ENCODE results near the gene COL6A3.

The COL6A3 gene

GRCh38 chr2:237444071-237444470 is 30.1 kb upstream of the COL6A3 start:
- no peak overlapping the region for H3K4me3 ChIP-seq (ENCODE audit: control insufficient read depth in 1 of 7, extremely low read depth in 1 of 7, insufficient read depth in 4 of 7, low read depth in 2 of 7, low read length in 6 of 7)
- H3K36me3 ChIP-seq (ENCODE audit: control insufficient read depth in 4 of 4, insufficient read depth in 4 of 4, low read length in 3 of 4) = no peaks in the 10 kb centered on the region
- POLR2A ChIA-PET = interaction anchor here (0.6 kb wide), 1 partner anchor 845 kb away, joined by 3 read pairs; no protein-coding TSS in a partner anchor
- H3K27me3 ChIP-seq (replicated peaks in 2 of 5; ENCODE audit: control insufficient read depth in 4 of 5, insufficient read depth in 5 of 5, low read length in 4 of 5) = no peaks in the 10 kb centered on the region
- H3K27ac ChIP-seq (ENCODE audit: insufficient read depth in 1 of 2, low read depth in 1 of 2, low read length in 2 of 2, poor library complexity in 1 of 2, severe bottlenecking in 2 of 2) = no peak overlapping the region
- peaks cover 0 to 3% (median 0%) of the 10 kb centered on the region in 5 experiments for H3K9me3 ChIP-seq (ENCODE audit: control extremely low read depth in 1 of 5, control insufficient read depth in 4 of 5, insufficient read depth in 2 of 5, low read depth in 1 of 5, low read length in 4 of 5)
- CTCF ChIA-PET = interaction anchor here (0.8 to 1.0 kb wide), 3 partner anchors 10 to 22 kb away, joined by 3 read pairs; no protein-coding TSS in a partner anchor
- 88% methylated on average over 1 of the region's 2 CpGs for WGBS (ENCODE audit: insufficient coverage)
- DNase-seq = no peak
- peaks cover 0 to 13% (median 13%) of the 10 kb centered on the region in 4 experiments for H3K4me1 ChIP-seq (ENCODE audit: control extremely low read depth in 1 of 4, control insufficient read depth in 4 of 4, insufficient read depth in 4 of 4, low read length in 3 of 4)

GRCh38 chr2:237441605-237442274 is 27.8 kb upstream of the COL6A3 start:
- no peaks in the 10 kb centered on the region for H3K27me3 ChIP-seq (replicated peaks in 2 of 5; ENCODE audit: control insufficient read depth in 4 of 5, insufficient read depth in 5 of 5, low read length in 4 of 5)
- ChIA-PET POLR2A (no interaction called here), CTCF (interaction anchor here (0.7 to 1.5 kb wide), 5 partner anchors 9 to 33 kb away, joined by 3 to 11 read pairs (median 3); no protein-coding TSS in a partner anchor)
- H3K27ac ChIP-seq (ENCODE audit: insufficient read depth in 1 of 2, low read depth in 1 of 2, low read length in 2 of 2, poor library complexity in 1 of 2, severe bottlenecking in 2 of 2) = no peak overlapping the region
- WGBS (ENCODE audit: insufficient coverage) = 90% methylated on average over 2 of the region's 2 CpGs
- no peaks in the 10 kb centered on the region for H3K36me3 ChIP-seq (ENCODE audit: control insufficient read depth in 4 of 4, insufficient read depth in 4 of 4, low read length in 3 of 4)
- H3K4me1 ChIP-seq (ENCODE audit: control extremely low read depth in 1 of 4, control insufficient read depth in 4 of 4, insufficient read depth in 4 of 4, low read length in 3 of 4) = peaks cover 0 to 20% (median 18%) of the 10 kb centered on the region in 4 experiments
- no peak overlapping the region for H3K4me3 ChIP-seq (ENCODE audit: control insufficient read depth in 1 of 7, extremely low read depth in 1 of 7, insufficient read depth in 4 of 7, low read depth in 2 of 7, low read length in 6 of 7)
- peaks cover 0 to 3% (median 0%) of the 10 kb centered on the region in 5 experiments for H3K9me3 ChIP-seq (ENCODE audit: control extremely low read depth in 1 of 5, control insufficient read depth in 4 of 5, insufficient read depth in 2 of 5, low read depth in 1 of 5, low read length in 4 of 5)
- DNase-seq = no peak

GRCh38 chr2:237440819-237441281 is 26.9 kb upstream of the COL6A3 start:
- Histone ChIP-seq H3K27ac (ENCODE audit: insufficient read depth in 1 of 2, low read depth in 1 of 2, low read length in 2 of 2, poor library complexity in 1 of 2, severe bottlenecking in 2 of 2) (no peak overlapping the region), H3K9me3 (ENCODE audit: control extremely low read depth in 1 of 5, control insufficient read depth in 4 of 5, insufficient read depth in 2 of 5, low read depth in 1 of 5, low read length in 4 of 5) (peaks cover 0 to 3% (median 0%) of the 10 kb centered on the region in 5 experiments), H3K27me3 (replicated peaks in 2 of 5; ENCODE audit: control insufficient read depth in 4 of 5, insufficient read depth in 5 of 5, low read length in 4 of 5) (no peaks in the 10 kb centered on the region), H3K4me1 (ENCODE audit: control extremely low read depth in 1 of 4, control insufficient read depth in 4 of 4, insufficient read depth in 4 of 4, low read length in 3 of 4) (peaks cover 5 to 25% (median 23%) of the 10 kb centered on the region in 4 experiments), H3K4me3 (ENCODE audit: control insufficient read depth in 1 of 7, extremely low read depth in 1 of 7, insufficient read depth in 4 of 7, low read depth in 2 of 7, low read length in 6 of 7) (no peak overlapping the region), H3K36me3 (ENCODE audit: control insufficient read depth in 4 of 4, insufficient read depth in 4 of 4, low read length in 3 of 4) (no peaks in the 10 kb centered on the region)
- peak in 1 of 3 donors; percentile 15 for DNase-seq
- CTCF ChIA-PET = interaction anchor here (1.5 kb wide), 1 partner anchor 10 kb away, joined by 11 read pairs; no protein-coding TSS in a partner anchor
- POLR2A ChIA-PET = no interaction called here
- 100% methylated on average over 1 of the region's 2 CpGs for WGBS (ENCODE audit: insufficient coverage)

GRCh38 chr2:237438080-237438940 is 24.3 kb upstream of the COL6A3 start:
- WGBS (ENCODE audit: insufficient coverage) = 58% methylated on average over 8 of the region's 8 CpGs
- POLR2A ChIA-PET = no interaction called here
- Histone ChIP-seq H3K27me3 (replicated peaks in 2 of 5; ENCODE audit: control insufficient read depth in 4 of 5, insufficient read depth in 5 of 5, low read length in 4 of 5) (no peaks in the 10 kb centered on the region), H3K4me3 (ENCODE audit: control insufficient read depth in 1 of 7, extremely low read depth in 1 of 7, insufficient read depth in 4 of 7, low read depth in 2 of 7, low read length in 6 of 7) (no peak overlapping the region), H3K27ac (ENCODE audit: insufficient read depth in 1 of 2, low read depth in 1 of 2, low read length in 2 of 2, poor library complexity in 1 of 2, severe bottlenecking in 2 of 2) (no peak overlapping the region), H3K9me3 (ENCODE audit: control extremely low read depth in 1 of 5, control insufficient read depth in 4 of 5, insufficient read depth in 2 of 5, low read depth in 1 of 5, low read length in 4 of 5) (peaks cover 0 to 3% (median 0%) of the 10 kb centered on the region in 5 experiments), H3K36me3 (ENCODE audit: control insufficient read depth in 4 of 4, insufficient read depth in 4 of 4, low read length in 3 of 4) (no peaks in the 10 kb centered on the region), H3K4me1 (ENCODE audit: control extremely low read depth in 1 of 4, control insufficient read depth in 4 of 4, insufficient read depth in 4 of 4, low read length in 3 of 4) (peaks cover 13 to 50% (median 47%) of the 10 kb centered on the region in 4 experiments)
- no peak for DNase-seq
- CTCF ChIA-PET = interaction anchor here (1.7 kb wide), 1 partner anchor 13 kb away, joined by 3 read pairs; no protein-coding TSS in a partner anchor

GRCh38 chr2:237437566-237437965 is 23.6 kb upstream of the COL6A3 start:
- no peaks in the 10 kb centered on the region for H3K36me3 ChIP-seq (ENCODE audit: control insufficient read depth in 4 of 4, insufficient read depth in 4 of 4, low read length in 3 of 4)
- H3K27ac ChIP-seq (ENCODE audit: insufficient read depth in 1 of 2, low read depth in 1 of 2, low read length in 2 of 2, poor library complexity in 1 of 2, severe bottlenecking in 2 of 2) = no peak overlapping the region
- no peaks in the 10 kb centered on the region for H3K27me3 ChIP-seq (replicated peaks in 2 of 5; ENCODE audit: control insufficient read depth in 4 of 5, insufficient read depth in 5 of 5, low read length in 4 of 5)
- no peak overlapping the region for H3K4me3 ChIP-seq (ENCODE audit: control insufficient read depth in 1 of 7, extremely low read depth in 1 of 7, insufficient read depth in 4 of 7, low read depth in 2 of 7, low read length in 6 of 7)
- H3K9me3 ChIP-seq (ENCODE audit: control extremely low read depth in 1 of 5, control insufficient read depth in 4 of 5, insufficient read depth in 2 of 5, low read depth in 1 of 5, low read length in 4 of 5) = peaks cover 0 to 3% (median 0%) of the 10 kb centered on the region in 5 experiments
- DNase-seq = no peak
- H3K4me1 ChIP-seq (ENCODE audit: control extremely low read depth in 1 of 4, control insufficient read depth in 4 of 4, insufficient read depth in 4 of 4, low read length in 3 of 4) = peaks cover 13 to 58% (median 54%) of the 10 kb centered on the region in 4 experiments
- ChIA-PET CTCF (interaction anchor here (0.7 to 1.7 kb wide), 2 partner anchors 14 to 36 kb away, joined by 3 read pairs; no protein-coding TSS in a partner anchor), POLR2A (no interaction called here)
- WGBS (ENCODE audit: insufficient coverage) = 71% methylated on average over 5 of the region's 5 CpGs

GRCh38 chr2:237435844-237436587 is 22.1 kb upstream of the COL6A3 start:
- no peak overlapping the region for H3K4me3 ChIP-seq (ENCODE audit: control insufficient read depth in 1 of 7, extremely low read depth in 1 of 7, insufficient read depth in 4 of 7, low read depth in 2 of 7, low read length in 6 of 7)
- no peaks in the 10 kb centered on the region for H3K27me3 ChIP-seq (replicated peaks in 2 of 5; ENCODE audit: control insufficient read depth in 4 of 5, insufficient read depth in 5 of 5, low read length in 4 of 5)
- WGBS (ENCODE audit: insufficient coverage) = 91% methylated on average over 10 of the region's 10 CpGs
- POLR2A ChIA-PET = interaction anchor here (0.6 to 0.7 kb wide), 2 partner anchors 38 to 245 kb away, joined by 3 read pairs; no protein-coding TSS in a partner anchor
- H3K9me3 ChIP-seq (ENCODE audit: control extremely low read depth in 1 of 5, control insufficient read depth in 4 of 5, insufficient read depth in 2 of 5, low read depth in 1 of 5, low read length in 4 of 5) = peaks cover 0 to 3% (median 0%) of the 10 kb centered on the region in 5 experiments
- H3K27ac ChIP-seq (ENCODE audit: insufficient read depth in 1 of 2, low read depth in 1 of 2, low read length in 2 of 2, poor library complexity in 1 of 2, severe bottlenecking in 2 of 2) = no peak overlapping the region
- peaks cover 13 to 64% (median 56%) of the 10 kb centered on the region in 4 experiments for H3K4me1 ChIP-seq (ENCODE audit: control extremely low read depth in 1 of 4, control insufficient read depth in 4 of 4, insufficient read depth in 4 of 4, low read length in 3 of 4)
- no peaks in the 10 kb centered on the region for H3K36me3 ChIP-seq (ENCODE audit: control insufficient read depth in 4 of 4, insufficient read depth in 4 of 4, low read length in 3 of 4)
- CTCF ChIA-PET = interaction anchor here (0.7 to 4.3 kb wide), 6 partner anchors 15 to 136 kb away, joined by 3 to 32 read pairs (median 20); no protein-coding TSS in a partner anchor
- DNase-seq = no peak
